ENCODE measurements around the gene SIVA1.

SIVA1 gene

GRCh38 chr14:104757681-104758392 is 4.9 kb downstream of the SIVA1 start:
- Histone ChIP-seq H3K4me3 (ENCODE audit: low read length) (no peak overlapping the region), H3K36me3 (ENCODE audit: control insufficient read depth, insufficient read depth, low read length, severe bottlenecking) (peaks cover 42% of the 10 kb centered on the region), H3K27me3 (replicated peaks; ENCODE audit: control insufficient read depth, insufficient read depth, low read length) (no peaks in the 10 kb centered on the region), H3K4me1 (ENCODE audit: control insufficient read depth, insufficient read depth, low read length) (peaks cover 15% of the 10 kb centered on the region), H3K9ac (ENCODE audit: low read length) (no peak overlapping the region), H3K9me3 (ENCODE audit: control insufficient read depth, low read length) (no peaks in the 10 kb centered on the region)
- no peak for DNase-seq (ENCODE audit: low read depth)

GRCh38 chr14:104758981-104759969 is 6.3 kb downstream of the SIVA1 start:
- no peak overlapping the region for H3K9ac ChIP-seq (ENCODE audit: low read length)
- H3K4me1 ChIP-seq (ENCODE audit: control insufficient read depth, insufficient read depth, low read length), result peaks cover 8% of the 10 kb centered on the region
- H3K4me3 ChIP-seq (ENCODE audit: low read length), result no peak overlapping the region
- no peaks in the 10 kb centered on the region for H3K9me3 ChIP-seq (ENCODE audit: control insufficient read depth, low read length)
- no peak for DNase-seq (ENCODE audit: low read depth)
- no peaks in the 10 kb centered on the region for H3K27me3 ChIP-seq (replicated peaks; ENCODE audit: control insufficient read depth, insufficient read depth, low read length)
- peaks cover 42% of the 10 kb centered on the region for H3K36me3 ChIP-seq (ENCODE audit: control insufficient read depth, insufficient read depth, low read length, severe bottlenecking)

- no peak for DNase-seq (ENCODE audit: low read depth)
- Histone ChIP-seq H3K9me3 (ENCODE audit: control insufficient read depth, low read length) (peaks cover 7% of the 10 kb centered on the region), H3K9ac (ENCODE audit: low read length) (no peak overlapping the region), H3K36me3 (ENCODE audit: control insufficient read depth, insufficient read depth, low read length, severe bottlenecking) (no peaks in the 10 kb centered on the region), H3K27me3 (replicated peaks; ENCODE audit: control insufficient read depth, insufficient read depth, low read length) (no peaks in the 10 kb centered on the region), H3K4me1 (ENCODE audit: control insufficient read depth, insufficient read depth, low read length) (peaks cover 6% of the 10 kb centered on the region), H3K4me3 (ENCODE audit: low read length) (no peak overlapping the region)
Measured at GRCh38 chr14:104765517-104765916, 12.6 kb downstream of the SIVA1 start.

- H3K27me3 ChIP-seq (replicated peaks; ENCODE audit: control insufficient read depth, insufficient read depth, low read length), result no peaks in the 10 kb centered on the region
- no peak overlapping the region for H3K4me3 ChIP-seq (ENCODE audit: low read length)
- no peak for DNase-seq (ENCODE audit: low read depth)
- peaks cover 7% of the 10 kb centered on the region for H3K9me3 ChIP-seq (ENCODE audit: control insufficient read depth, low read length)
- peaks cover 6% of the 10 kb centered on the region for H3K4me1 ChIP-seq (ENCODE audit: control insufficient read depth, insufficient read depth, low read length)
- H3K36me3 ChIP-seq (ENCODE audit: control insufficient read depth, insufficient read depth, low read length, severe bottlenecking), result peaks cover 7% of the 10 kb centered on the region
- no peak overlapping the region for H3K9ac ChIP-seq (ENCODE audit: low read length)
Measured at GRCh38 chr14:104766256-104766862, 13.4 kb downstream of the SIVA1 start.

- peaks cover 14% of the 10 kb centered on the region for H3K36me3 ChIP-seq (ENCODE audit: control insufficient read depth, insufficient read depth, low read length, severe bottlenecking)
- no peak overlapping the region for H3K9ac ChIP-seq (ENCODE audit: low read length)
- no peak overlapping the region for H3K4me3 ChIP-seq (ENCODE audit: low read length)
- H3K4me1 ChIP-seq (ENCODE audit: control insufficient read depth, insufficient read depth, low read length), result peaks cover 6% of the 10 kb centered on the region
- DNase-seq (ENCODE audit: low read depth), result no peak
- H3K9me3 ChIP-seq (ENCODE audit: control insufficient read depth, low read length), result peaks cover 7% of the 10 kb centered on the region
- H3K27me3 ChIP-seq (replicated peaks; ENCODE audit: control insufficient read depth, insufficient read depth, low read length), result no peaks in the 10 kb centered on the region
Measured at GRCh38 chr14:104766863-104767633, 14.1 kb downstream of the SIVA1 start.

GRCh38 chr14:104767634-104767918 is 14.6 kb downstream of the SIVA1 start:
- no peak for DNase-seq (ENCODE audit: low read depth)
- no peak overlapping the region for H3K4me3 ChIP-seq (ENCODE audit: low read length)
- peaks cover 19% of the 10 kb centered on the region for H3K36me3 ChIP-seq (ENCODE audit: control insufficient read depth, insufficient read depth, low read length, severe bottlenecking)
- H3K4me1 ChIP-seq (ENCODE audit: control insufficient read depth, insufficient read depth, low read length), result peaks cover 6% of the 10 kb centered on the region
- H3K27me3 ChIP-seq (replicated peaks; ENCODE audit: control insufficient read depth, insufficient read depth, low read length), result no peaks in the 10 kb centered on the region
- peaks cover 7% of the 10 kb centered on the region for H3K9me3 ChIP-seq (ENCODE audit: control insufficient read depth, low read length)
- H3K9ac ChIP-seq (ENCODE audit: low read length), result no peak overlapping the region

GRCh38 chr14:104768437-104769323 is 15.7 kb downstream of the SIVA1 start:
- H3K27me3 ChIP-seq (replicated peaks; ENCODE audit: control insufficient read depth, insufficient read depth, low read length), result no peaks in the 10 kb centered on the region
- H3K9me3 ChIP-seq (ENCODE audit: control insufficient read depth, low read length), result peaks cover 7% of the 10 kb centered on the region
- H3K4me1 ChIP-seq (ENCODE audit: control insufficient read depth, insufficient read depth, low read length), result peaks cover 6% of the 10 kb centered on the region
- H3K9ac ChIP-seq (ENCODE audit: low read length), result peak overlapping the region; percentile 23
- H3K4me3 ChIP-seq (ENCODE audit: low read length), result no peak overlapping the region
- peak; percentile 93 for DNase-seq (ENCODE audit: low read depth)
- H3K36me3 ChIP-seq (ENCODE audit: control insufficient read depth, insufficient read depth, low read length, severe bottlenecking), result peaks cover 29% of the 10 kb centered on the region

GRCh38 chr14:104769324-104770071 is 16.6 kb downstream of the SIVA1 start:
- Histone ChIP-seq H3K4me3 (ENCODE audit: low read length) (no peak overlapping the region), H3K36me3 (ENCODE audit: control insufficient read depth, insufficient read depth, low read length, severe bottlenecking) (peaks cover 32% of the 10 kb centered on the region)

GRCh38 chr14:104770072-104770579 is 17.2 kb downstream of the SIVA1 start:
- Histone ChIP-seq H3K4me1 (ENCODE audit: control insufficient read depth, insufficient read depth, low read length) (peaks cover 6% of the 10 kb centered on the region), H3K4me3 (ENCODE audit: low read length) (no peak overlapping the region), H3K9me3 (ENCODE audit: control insufficient read depth, low read length) (peaks cover 7% of the 10 kb centered on the region), H3K9ac (ENCODE audit: low read length) (no peak overlapping the region), H3K27me3 (replicated peaks; ENCODE audit: control insufficient read depth, insufficient read depth, low read length) (no peaks in the 10 kb centered on the region), H3K36me3 (ENCODE audit: control insufficient read depth, insufficient read depth, low read length, severe bottlenecking) (peaks cover 33% of the 10 kb centered on the region)
- DNase-seq (ENCODE audit: low read depth), result no peak

More at GRCh38 chr14:104769324-104770071, 16.6 kb downstream of the SIVA1 start:
- Histone ChIP-seq H3K27me3 (replicated peaks; ENCODE audit: control insufficient read depth, insufficient read depth, low read length) (no peaks in the 10 kb centered on the region), H3K9me3 (ENCODE audit: control insufficient read depth, low read length) (peaks cover 7% of the 10 kb centered on the region), H3K9ac (ENCODE audit: low read length) (no peak overlapping the region), H3K4me1 (ENCODE audit: control insufficient read depth, insufficient read depth, low read length) (peaks cover 6% of the 10 kb centered on the region)
- no peak for DNase-seq (ENCODE audit: low read depth)
